ENCODE data around the gene PACSIN1.

GRCh38 chr6:34523441-34524206 lies 57.7 kb downstream of the PACSIN1 start:
- no peak for TF ChIP-seq POLR2A (IDR thresholded peaks at IDR 0.05)
- TF ChIP-seq CTCF (IDR thresholded peaks at IDR 0.05): no peak
- no peak for TF ChIP-seq POLR2AphosphoS5 (IDR thresholded peaks at IDR 0.05)
- TF ChIP-seq EP300 (IDR thresholded peaks at IDR 0.05): no peak
